CD4-positive, CD25-positive, alpha-beta regulatory T cell (primary cell): ENCODE data around the gene ACER3. TPM values are rescaled to one million over a fixed set of nuclear protein-coding genes. Genes with fewer than 3 reads are reported as not detected.
"Not testable (repeated sequence)": the region's sequence is repeated elsewhere in the genome, so short reads cannot be mapped to it uniquely, and the experiment has no call there.

Source experiments
- ATAC-seq, 2 donors: fragments of 150-1000 bp; cut with Tn5 transposase; one replicate each; pipeline ENCODE4 v1.10.0; 2021; ENCODE audit warnings: low read depth in 2 of 2, moderate number of reproducible peaks in 2 of 2, moderate library complexity in 1 of 2
- DNase-seq, 3 donors: peaks; one replicate each; pipeline versions ENCODE4 v3.0.0 to v3.0.0-alpha.2; 2012 to 2022; ENCODE audit warnings: mixed read lengths in 1 of 3
- H3K27ac ChIP-seq: one replicate; pipeline ENCODE4 v1.7.0; 2013; ENCODE audit warnings: mild to moderate bottlenecking, low read length; ENCODE audit not compliant: insufficient read depth, poor library complexity, severe bottlenecking
- H3K27me3 ChIP-seq: one replicate; pipeline ENCODE4 v1.7.0; 2013; ENCODE audit warnings: low read length; ENCODE audit not compliant: control insufficient read depth, insufficient read depth
- H3K36me3 ChIP-seq: one replicate; pipeline ENCODE4 v1.7.0; 2013; ENCODE audit warnings: mild to moderate bottlenecking, low read length, moderate library complexity; ENCODE audit not compliant: control insufficient read depth, insufficient read depth
- H3K4me1 ChIP-seq: 2 replicates; pipeline ENCODE4 v1.7.0; 2013; ENCODE audit warnings: mild to moderate bottlenecking, low read length; ENCODE audit not compliant: insufficient read depth, control insufficient read depth, poor library complexity, severe bottlenecking
- H3K4me3 ChIP-seq: one replicate; pipeline ENCODE4 v1.7.0; 2013; ENCODE audit warnings: low read depth, mild to moderate bottlenecking, low read length, moderate library complexity
- H3K9me3 ChIP-seq, 2 experiments: 1 replicate in 1 of 2; 2 replicates in 1 of 2; pipeline ENCODE4 v1.7.0; 2013; ENCODE audit warnings: low read length in 2 of 2, mild to moderate bottlenecking in 1 of 2, moderate library complexity in 1 of 2; ENCODE audit not compliant: control insufficient read depth in 2 of 2
- H3K27ac Mint-ChIP-seq, 3 donors: one replicate each; pipeline ENCODE4 v1.8.0; 2020 to 2022; ENCODE audit warnings: mild to moderate bottlenecking in 3 of 3, mixed read lengths in 3 of 3, moderate library complexity in 2 of 3
- H3K27me3 Mint-ChIP-seq: one replicate; pipeline ENCODE4 v1.8.0; 2022; ENCODE audit warnings: mild to moderate bottlenecking, mixed read lengths
- H3K36me3 Mint-ChIP-seq: one replicate; pipeline ENCODE4 v1.8.0; 2020; ENCODE audit warnings: mixed read lengths
- H3K4me1 Mint-ChIP-seq, 4 donors: one replicate each; pipeline ENCODE4 v1.8.0; 2020 to 2022; ENCODE audit warnings: mixed read lengths in 4 of 4, mild to moderate bottlenecking in 1 of 4
- H3K4me3 Mint-ChIP-seq, 4 donors: one replicate each; pipeline ENCODE4 v1.8.0; 2020 to 2022; ENCODE audit warnings: mild to moderate bottlenecking in 4 of 4, mixed read lengths in 4 of 4, moderate library complexity in 3 of 4
- H3K9me3 Mint-ChIP-seq, 7 donors: one replicate each; pipeline ENCODE4 v1.8.0; 2020 to 2022; ENCODE audit warnings: mixed read lengths in 7 of 7, mild to moderate bottlenecking in 3 of 7, moderate library complexity in 2 of 7
- polyA plus RNA-seq, 4 donors: library from polyadenylated mRNA; unstranded; fragments of 300-500 nt; fragmentation: Illumina TruSeq; gene quantifications; one replicate each; pipeline ENCODE4 v1.2.3, GENCODE V29; 2021
- total RNA-seq: library from RNA; stranded (reverse); gene quantifications from one replicate; pipeline ENCODE4 v1.2.3, GENCODE V29; 2022

Gene ACER3
- total and polyA plus RNA-seq, 5 donors from 2014 or later = 2.6 to 11.8 (median 4.4) TPM

GRCh38 chr11:76861490-76861953 is 804 bp downstream of the ACER3 start:
- peaks cover 25% of the 10 kb centered on the region for H3K4me1 ChIP-seq
- no peak overlapping the region for H3K27ac ChIP-seq

GRCh38 chr11:76862794-76863193 is 2.1 kb downstream of the ACER3 start:
- H3K27ac Mint-ChIP-seq = peak overlapping the region in 1 of 3 donors; percentile 29

More at GRCh38 chr11:76861490-76861953, 804 bp downstream of the ACER3 start:
- no peaks in the 10 kb centered on the region for H3K27me3 Mint-ChIP-seq
- ATAC-seq (no peak), DNase-seq (peak in 1 of 3 donors; percentile 6)
- peak overlapping the region; percentile 88 to 94 (median 91) for H3K4me3 Mint-ChIP-seq
- H3K4me1 Mint-ChIP-seq = peaks cover 10 to 25% (median 22%) of the 10 kb centered on the region in 4 donors
- Histone ChIP-seq H3K4me3 (peak overlapping the region; percentile 55), H3K36me3 (no peaks in the 10 kb centered on the region), H3K27me3 (no peaks in the 10 kb centered on the region), H3K9me3 (no peaks in the 10 kb centered on the region)
- no peaks in the 10 kb centered on the region for H3K9me3 Mint-ChIP-seq
- peak overlapping the region; percentile 32 to 92 (median 82) for H3K27ac Mint-ChIP-seq
- no peaks in the 10 kb centered on the region for H3K36me3 Mint-ChIP-seq

GRCh38 chr11:76863196-76863777 is 2.6 kb downstream of the ACER3 start:
- ATAC-seq (no peak), DNase-seq (no peak)
- Mint-ChIP-seq H3K27ac (peak overlapping the region in 1 of 3 donors; percentile 29), H3K36me3 (no peaks in the 10 kb centered on the region), H3K9me3 (peaks cover 0 to 2% (median 0%) of the 10 kb centered on the region in 7 donors), H3K4me1 (peaks cover 16 to 27% (median 22%) of the 10 kb centered on the region in 4 donors), H3K4me3 (peak overlapping the region in 2 of 4 donors; percentile 3 to 37), H3K27me3 (no peaks in the 10 kb centered on the region)
- Histone ChIP-seq H3K27ac (no peak overlapping the region), H3K4me1 (peaks cover 25% of the 10 kb centered on the region), H3K36me3 (peaks cover 2% of the 10 kb centered on the region), H3K4me3 (no peak overlapping the region), H3K27me3 (no peaks in the 10 kb centered on the region), H3K9me3 (no peaks in the 10 kb centered on the region)

More at GRCh38 chr11:76862794-76863193, 2.1 kb downstream of the ACER3 start:
- not testable (repeated sequence) for H3K27ac ChIP-seq, DNase-seq, H3K9me3 ChIP-seq, ATAC-seq, H3K27me3 Mint-ChIP-seq, H3K4me3 ChIP-seq, H3K27me3 ChIP-seq, H3K36me3 Mint-ChIP-seq, H3K36me3 ChIP-seq, H3K9me3 Mint-ChIP-seq
- peaks cover 11 to 27% (median 22%) of the 10 kb centered on the region in 4 donors for H3K4me1 Mint-ChIP-seq
- H3K4me1 ChIP-seq = peaks cover 25% of the 10 kb centered on the region
- H3K4me3 Mint-ChIP-seq = peak overlapping the region in 2 of 4 donors; percentile 3 to 37

- H3K4me1 ChIP-seq = no peaks in the 10 kb centered on the region
- Mint-ChIP-seq H3K27ac (no peak overlapping the region), H3K4me3 (no peak overlapping the region), H3K9me3 (peaks cover 0 to 3% (median 0%) of the 10 kb centered on the region in 7 donors), H3K4me1 (peaks cover 1 to 10% (median 5%) of the 10 kb centered on the region in 4 donors), H3K27me3 (no peaks in the 10 kb centered on the region), H3K36me3 (peaks cover 8% of the 10 kb centered on the region)
- ATAC-seq (no peak), DNase-seq (no peak)
- no peak overlapping the region for H3K4me3 ChIP-seq
- H3K27me3 ChIP-seq = no peaks in the 10 kb centered on the region
- H3K36me3 ChIP-seq = no peaks in the 10 kb centered on the region
- H3K27ac ChIP-seq = no peak overlapping the region
- H3K9me3 ChIP-seq = no peaks in the 10 kb centered on the region
Observed at GRCh38 chr11:76872959-76873827, 12.5 kb downstream of the ACER3 start.

- peaks cover 0 to 1% (median 0%) of the 10 kb centered on the region in 7 donors for H3K9me3 Mint-ChIP-seq
- H3K4me3 Mint-ChIP-seq = no peak overlapping the region
- no peaks in the 10 kb centered on the region for H3K9me3 ChIP-seq
- no peak for ATAC-seq
- H3K27me3 ChIP-seq = no peaks in the 10 kb centered on the region
- H3K36me3 Mint-ChIP-seq = peaks cover 19% of the 10 kb centered on the region
- no peaks in the 10 kb centered on the region for H3K4me1 ChIP-seq
- no peaks in the 10 kb centered on the region for H3K27me3 Mint-ChIP-seq
- H3K4me1 Mint-ChIP-seq = peaks cover 0 to 18% (median 5%) of the 10 kb centered on the region in 4 donors
- no peak overlapping the region for H3K4me3 ChIP-seq
- no peak overlapping the region for H3K27ac Mint-ChIP-seq
- H3K36me3 ChIP-seq = no peaks in the 10 kb centered on the region
- no peak for DNase-seq
- H3K27ac ChIP-seq = no peak overlapping the region
Observed at GRCh38 chr11:76878014-76878413, 17.3 kb downstream of the ACER3 start.

- Mint-ChIP-seq H3K9me3 (peaks cover 0 to 1% (median 0%) of the 10 kb centered on the region in 7 donors), H3K36me3 (peaks cover 27% of the 10 kb centered on the region), H3K27me3 (no peaks in the 10 kb centered on the region), H3K4me1 (peaks cover 0 to 12% (median 4%) of the 10 kb centered on the region in 4 donors), H3K27ac (no peak overlapping the region), H3K4me3 (no peak overlapping the region)
- H3K27ac ChIP-seq = no peak overlapping the region
- H3K27me3 ChIP-seq = no peaks in the 10 kb centered on the region
- H3K36me3 ChIP-seq = no peaks in the 10 kb centered on the region
- ATAC-seq (no peak), DNase-seq (no peak)
- H3K4me1 ChIP-seq = no peaks in the 10 kb centered on the region
- H3K4me3 ChIP-seq = no peak overlapping the region
- H3K9me3 ChIP-seq = no peaks in the 10 kb centered on the region
Observed at GRCh38 chr11:76880314-76880713, 19.6 kb downstream of the ACER3 start.

- ATAC-seq (no peak), DNase-seq (no peak)
- Mint-ChIP-seq H3K27me3 (no peaks in the 10 kb centered on the region), H3K36me3 (peaks cover 27% of the 10 kb centered on the region), H3K4me1 (peaks cover 0 to 12% (median 4%) of the 10 kb centered on the region in 4 donors), H3K4me3 (no peak overlapping the region), H3K27ac (no peak overlapping the region), H3K9me3 (peaks cover 0 to 1% (median 0%) of the 10 kb centered on the region in 7 donors)
- H3K36me3 ChIP-seq = no peaks in the 10 kb centered on the region
- H3K27ac ChIP-seq = no peak overlapping the region
- H3K4me1 ChIP-seq = no peaks in the 10 kb centered on the region
- no peak overlapping the region for H3K4me3 ChIP-seq
- no peaks in the 10 kb centered on the region for H3K9me3 ChIP-seq
- no peaks in the 10 kb centered on the region for H3K27me3 ChIP-seq
Observed at GRCh38 chr11:76880956-76881355, 20.2 kb downstream of the ACER3 start.
